IPS-NIHi11 (cell line): ENCODE data around the gene HDAC9.
A peak's percentile ranks its signal among the peaks of the same experiment; 100 is the strongest.
"Not testable (repeated sequence)": the region's sequence is repeated elsewhere in the genome, so short reads cannot be mapped to it uniquely, and the experiment has no call there.

ENCODE experiments used
- DNase-seq: peaks from one replicate; pipeline ENCODE4 v3.0.0; 2012; ENCODE audit warnings: mixed read lengths, low spot score

The HDAC9 gene

DNA sequence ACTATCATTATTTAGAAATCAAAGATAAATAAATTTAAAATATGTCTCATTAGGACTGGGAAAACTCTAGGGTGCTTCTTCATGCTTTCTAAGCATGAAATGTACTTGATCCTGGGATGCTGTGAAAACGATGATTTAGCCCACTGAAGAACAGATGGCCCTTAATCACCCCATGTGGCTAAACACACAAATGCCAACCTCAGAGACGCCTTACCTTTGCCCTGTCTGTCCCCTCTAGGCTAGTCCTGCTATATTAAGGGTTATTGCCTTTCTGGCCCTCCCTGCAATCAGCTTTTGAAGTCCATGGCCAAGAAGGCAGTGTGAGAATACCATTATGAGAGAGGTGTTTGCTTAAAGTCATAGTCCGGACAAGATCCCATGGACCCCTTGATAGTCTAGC, 404.7 kb downstream of the HDAC9 start:
- DNase-seq, result no peak

DNA sequence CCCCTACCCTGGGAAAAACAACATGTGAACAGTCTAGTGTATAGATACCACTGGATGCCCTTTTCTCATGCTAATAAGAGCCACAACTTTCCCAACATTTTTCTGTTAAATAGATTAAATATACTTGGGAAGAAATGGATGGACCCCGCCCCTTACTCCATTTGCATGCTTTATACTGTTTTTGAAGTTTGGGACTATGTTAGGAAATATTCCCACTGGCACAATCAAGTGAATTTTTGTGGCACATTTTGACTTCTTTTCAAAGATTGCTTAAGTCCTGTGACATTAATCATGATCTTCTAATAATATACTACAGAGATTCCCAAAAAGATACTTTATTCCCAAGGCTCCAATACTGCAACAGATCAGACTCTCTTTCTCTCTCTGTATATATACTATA, 405.3 kb downstream of the HDAC9 start:
- no peak for DNase-seq

DNA sequence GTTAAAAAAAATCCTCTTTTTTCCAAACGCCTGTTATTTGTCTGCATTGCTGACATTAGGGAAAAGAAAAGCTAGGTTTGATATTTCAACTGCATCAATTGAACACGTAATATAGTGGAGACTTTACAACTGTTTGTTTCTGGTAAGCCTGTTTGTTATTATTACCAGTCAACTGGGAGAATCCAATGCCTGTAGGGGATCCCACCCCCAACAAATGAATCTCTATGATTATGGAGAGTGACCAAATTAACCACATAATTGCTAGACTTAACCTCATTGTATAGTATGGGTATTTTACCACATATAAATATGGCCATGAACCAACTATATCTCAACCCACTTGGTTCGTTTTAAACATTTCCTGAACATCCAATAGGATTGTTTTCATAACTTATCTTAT, 405.8 kb downstream of the HDAC9 start:
- no peak for DNase-seq

GRCh38 chr7:18901982-18902421, 406.5 kb downstream of the HDAC9 start:
- no peak for DNase-seq

GRCh38 chr7:18902892-18903291, 407.3 kb downstream of the HDAC9 start:
- DNase-seq, result no peak

- no peak for DNase-seq
Observed at GRCh38 chr7:18903695-18904094, 408.1 kb downstream of the HDAC9 start.

- DNase-seq, result no peak
Observed at GRCh38 chr7:18905316-18905943, 409.9 kb downstream of the HDAC9 start.

GRCh38 chr7:18906901-18907300, 411.4 kb downstream of the HDAC9 start:
- peak; percentile 12 for DNase-seq

DNA sequence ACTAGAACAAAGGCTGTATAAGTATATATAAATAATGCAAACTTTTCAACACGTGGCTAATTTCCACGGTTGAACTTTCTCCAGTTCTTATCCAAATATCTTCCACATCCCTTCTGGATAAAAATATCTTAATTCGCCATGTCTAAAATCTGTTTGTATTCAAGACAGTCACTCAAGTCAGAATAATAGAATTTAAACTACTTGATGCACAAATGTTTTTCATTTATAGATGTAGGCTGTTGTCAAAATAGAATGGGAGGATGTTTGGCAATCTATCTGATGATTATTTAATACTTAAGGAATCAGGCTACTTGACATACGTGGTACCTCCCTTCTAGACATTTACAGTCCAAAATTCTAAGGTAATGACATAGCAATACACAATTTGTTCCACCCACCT, 417.6 kb downstream of the HDAC9 start:
- no peak for DNase-seq

- DNase-seq, result no peak
Observed at GRCh38 chr7:18916826-18917225, 421.3 kb downstream of the HDAC9 start.

DNA sequence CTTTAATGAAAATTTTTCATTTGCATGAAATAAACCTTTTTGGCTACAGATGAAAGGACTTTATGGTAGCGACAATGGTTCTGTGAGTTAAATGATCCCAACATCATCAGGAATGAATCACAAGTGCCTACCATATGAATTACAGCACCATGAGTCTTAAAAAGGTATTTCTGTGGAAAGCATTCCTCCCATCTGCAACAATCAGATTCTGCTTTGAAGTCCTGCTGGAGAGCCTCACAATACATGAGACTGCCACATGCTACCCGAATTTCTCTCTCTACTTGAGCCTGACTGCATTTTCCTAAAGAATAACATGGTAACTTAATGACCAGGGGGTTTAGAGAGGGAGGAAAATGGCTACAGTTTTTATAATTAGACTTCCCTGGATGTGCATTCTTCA, 431.6 kb downstream of the HDAC9 start:
- no peak for DNase-seq

- DNase-seq, result no peak
Observed at GRCh38 chr7:18936265-18936664, 440.7 kb downstream of the HDAC9 start.

DNA sequence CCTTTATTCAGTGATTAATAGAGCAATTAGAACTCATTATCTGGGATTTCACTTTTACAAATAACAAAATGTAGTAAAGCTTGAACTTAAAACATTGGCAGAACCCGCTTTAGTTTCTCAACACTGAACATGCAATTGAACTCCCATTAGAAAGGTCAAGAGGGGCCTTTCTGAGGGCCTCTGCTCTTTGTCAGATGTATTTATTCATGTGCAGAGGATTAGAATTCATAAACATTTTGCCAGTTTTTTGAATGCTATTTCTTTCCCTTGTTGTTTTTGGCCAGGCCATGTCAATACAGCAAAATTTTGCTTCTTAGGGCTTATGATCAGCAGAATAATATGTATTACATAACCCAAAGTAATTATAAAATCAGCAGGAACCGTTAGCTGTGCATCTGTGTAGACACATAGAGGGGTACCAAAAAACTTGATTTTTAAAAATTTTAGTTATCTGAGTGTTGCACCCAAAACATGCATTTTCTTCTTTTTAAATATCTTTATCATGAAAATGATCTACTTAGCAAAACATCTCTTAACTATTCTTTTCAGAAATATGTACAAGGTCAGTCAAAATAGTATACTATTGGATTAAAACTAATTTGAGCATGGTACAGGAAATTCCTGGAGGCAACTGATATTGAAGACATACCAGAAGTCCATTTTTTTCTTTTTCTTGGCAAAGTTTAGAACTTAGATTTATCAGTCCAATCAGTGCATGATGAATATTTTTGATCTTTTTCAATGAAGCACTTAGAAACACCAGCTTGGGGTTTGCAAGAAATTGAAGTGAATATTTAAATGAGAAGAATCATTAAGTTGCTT, 444.4 kb downstream of the HDAC9 start:
- no peak for DNase-seq

DNA sequence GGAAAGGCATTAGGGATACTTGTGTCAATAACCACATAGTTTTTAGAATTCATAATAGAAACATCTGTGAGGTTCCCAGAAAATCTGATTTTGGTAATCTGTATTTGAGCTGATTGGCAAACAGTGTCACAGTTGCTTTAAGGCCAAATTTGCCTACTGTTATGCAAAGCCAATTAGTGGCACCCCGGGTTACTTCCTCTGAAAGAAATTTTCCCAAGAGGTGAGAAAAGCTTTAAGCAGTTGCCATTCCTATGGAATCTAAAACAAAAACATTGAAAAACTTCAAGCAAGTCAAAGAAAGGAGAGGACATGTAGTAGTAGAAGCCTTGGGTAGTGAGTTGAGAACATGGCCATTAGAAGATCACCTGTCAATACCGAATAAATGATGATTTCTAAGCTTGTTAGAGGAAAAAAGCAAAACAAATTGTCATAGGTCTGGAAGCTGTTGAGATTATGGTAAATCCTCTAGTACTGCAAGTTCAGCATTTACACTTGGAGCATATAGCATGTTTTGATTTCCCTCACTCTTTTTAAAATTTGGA, 445.1 kb downstream of the HDAC9 start:
- DNase-seq, result peak; percentile 23

GRCh38 chr7:18941207-18941606, 445.7 kb downstream of the HDAC9 start:
- DNase-seq, result no peak

DNA sequence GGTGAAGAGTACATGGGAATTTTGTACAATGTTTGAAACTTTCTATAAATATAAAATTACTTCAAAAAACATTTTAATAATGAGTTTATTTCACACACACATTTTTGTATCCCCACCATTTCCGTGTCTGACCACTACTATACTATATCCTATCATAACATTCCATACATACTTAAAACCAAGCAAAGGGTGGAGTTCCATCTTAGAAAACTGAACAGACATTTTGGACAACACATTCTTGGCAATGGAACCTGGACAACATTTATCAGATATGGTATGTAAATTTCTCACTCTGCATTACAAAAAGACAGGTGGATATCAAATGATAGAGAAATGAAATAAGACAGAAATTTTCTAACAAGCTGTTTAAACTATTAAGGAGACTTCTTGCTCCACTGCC, 453.0 kb downstream of the HDAC9 start:
- DNase-seq, result no peak

GRCh38 chr7:18952846-18953245, 457.3 kb downstream of the HDAC9 start:
- no peak for DNase-seq

GRCh38 chr7:18958627-18959026, 463.1 kb downstream of the HDAC9 start:
- no peak for DNase-seq

GRCh38 chr7:18960725-18961124, 465.2 kb downstream of the HDAC9 start:
- DNase-seq, result no peak

GRCh38 chr7:18962031-18962430, 466.5 kb downstream of the HDAC9 start:
- DNase-seq, result no peak

DNA sequence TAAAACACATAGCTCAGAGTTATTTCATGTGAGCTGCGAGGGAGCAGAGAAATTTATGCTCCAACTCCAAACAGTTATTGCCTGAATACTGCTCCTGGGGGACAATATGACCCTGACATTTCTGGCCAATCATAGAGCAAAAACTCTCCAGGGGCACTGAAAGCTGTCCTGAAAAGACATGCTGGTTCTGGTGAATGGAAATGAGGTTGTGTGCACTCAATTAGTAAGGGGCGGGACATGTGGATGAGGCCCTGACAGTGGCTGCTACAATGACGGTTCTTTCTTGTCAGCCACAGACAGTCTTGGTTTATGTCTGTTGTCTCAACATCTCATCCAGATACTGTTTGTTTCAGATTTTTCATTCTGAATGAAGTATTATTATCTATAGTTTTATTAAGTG, 470.1 kb downstream of the HDAC9 start:
- no peak for DNase-seq

GRCh38 chr7:18967755-18968154, 472.2 kb downstream of the HDAC9 start:
- not testable (repeated sequence) for DNase-seq

- no peak for DNase-seq
Observed at GRCh38 chr7:18971839-18972238, 476.3 kb downstream of the HDAC9 start.
